PC-9 (cell line): ENCODE measurements around the gene MYO5B.

ENCODE experiments used
- EZH2 ChIP-seq: fragments of 200-600 bp; sonication (generic); IDR thresholded peaks from 2 replicates; pipeline ENCODE4 v1.8.0; 2017; ENCODE audit warnings: antibody characterized with exemption, low read depth
- TF ChIP-seq, protein P1 (sequence below): fragments of 200-600 bp; sonication (generic); conservative IDR thresholded peaks from 2 replicates; pipeline ENCODE4 v1.6.1; 2017; ENCODE audit warnings: mixed run types, antibody characterized with exemption, mild to moderate bottlenecking, moderate library complexity

DNA sequence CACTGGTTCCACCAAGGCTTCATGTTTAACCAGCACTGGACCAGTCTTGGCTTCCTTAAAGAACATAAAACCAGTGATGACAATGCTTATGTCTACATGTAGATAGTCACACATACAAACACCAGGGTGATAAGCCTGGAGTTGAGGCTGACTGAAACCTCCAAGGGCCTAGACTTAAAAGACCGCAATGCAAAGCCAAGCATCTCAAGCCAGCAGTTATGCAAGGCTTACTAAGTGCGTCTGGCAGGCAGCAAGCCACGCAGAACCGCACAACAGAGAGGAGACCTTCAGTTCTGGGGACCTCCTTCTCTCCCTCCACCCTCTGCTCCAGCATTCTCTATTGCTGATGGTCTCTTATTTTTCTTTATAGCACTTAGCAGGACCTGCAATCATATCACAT is 318.4 kb downstream of the MYO5B start:
- TF ChIP-seq, protein P1, sequence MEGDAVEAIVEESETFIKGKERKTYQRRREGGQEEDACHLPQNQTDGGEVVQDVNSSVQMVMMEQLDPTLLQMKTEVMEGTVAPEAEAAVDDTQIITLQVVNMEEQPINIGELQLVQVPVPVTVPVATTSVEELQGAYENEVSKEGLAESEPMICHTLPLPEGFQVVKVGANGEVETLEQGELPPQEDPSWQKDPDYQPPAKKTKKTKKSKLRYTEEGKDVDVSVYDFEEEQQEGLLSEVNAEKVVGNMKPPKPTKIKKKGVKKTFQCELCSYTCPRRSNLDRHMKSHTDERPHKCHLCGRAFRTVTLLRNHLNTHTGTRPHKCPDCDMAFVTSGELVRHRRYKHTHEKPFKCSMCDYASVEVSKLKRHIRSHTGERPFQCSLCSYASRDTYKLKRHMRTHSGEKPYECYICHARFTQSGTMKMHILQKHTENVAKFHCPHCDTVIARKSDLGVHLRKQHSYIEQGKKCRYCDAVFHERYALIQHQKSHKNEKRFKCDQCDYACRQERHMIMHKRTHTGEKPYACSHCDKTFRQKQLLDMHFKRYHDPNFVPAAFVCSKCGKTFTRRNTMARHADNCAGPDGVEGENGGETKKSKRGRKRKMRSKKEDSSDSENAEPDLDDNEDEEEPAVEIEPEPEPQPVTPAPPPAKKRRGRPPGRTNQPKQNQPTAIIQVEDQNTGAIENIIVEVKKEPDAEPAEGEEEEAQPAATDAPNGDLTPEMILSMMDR, result no peak
- no peak for TF ChIP-seq EZH2
